Loucy (cell line): Measurements from ENCODE around the gene JAG2.

Experiments used
- EZH2phosphoT487 ChIP-seq: fragments of 200-600 bp; IDR thresholded peaks from 2 replicates; pipeline ENCODE4 v1.6.1; 2018; ENCODE audit warnings: antibody characterized with exemption, mild to moderate bottlenecking, moderate library complexity, borderline replicate concordance
- TF ChIP-seq, protein P1 (sequence below): fragments of 200-600 bp; sonication (generic); conservative IDR thresholded peaks from 2 replicates; pipeline ENCODE4 v1.5.1; 2014; ENCODE audit warnings: mild to moderate bottlenecking, antibody characterized with exemption, low read length

DNA sequence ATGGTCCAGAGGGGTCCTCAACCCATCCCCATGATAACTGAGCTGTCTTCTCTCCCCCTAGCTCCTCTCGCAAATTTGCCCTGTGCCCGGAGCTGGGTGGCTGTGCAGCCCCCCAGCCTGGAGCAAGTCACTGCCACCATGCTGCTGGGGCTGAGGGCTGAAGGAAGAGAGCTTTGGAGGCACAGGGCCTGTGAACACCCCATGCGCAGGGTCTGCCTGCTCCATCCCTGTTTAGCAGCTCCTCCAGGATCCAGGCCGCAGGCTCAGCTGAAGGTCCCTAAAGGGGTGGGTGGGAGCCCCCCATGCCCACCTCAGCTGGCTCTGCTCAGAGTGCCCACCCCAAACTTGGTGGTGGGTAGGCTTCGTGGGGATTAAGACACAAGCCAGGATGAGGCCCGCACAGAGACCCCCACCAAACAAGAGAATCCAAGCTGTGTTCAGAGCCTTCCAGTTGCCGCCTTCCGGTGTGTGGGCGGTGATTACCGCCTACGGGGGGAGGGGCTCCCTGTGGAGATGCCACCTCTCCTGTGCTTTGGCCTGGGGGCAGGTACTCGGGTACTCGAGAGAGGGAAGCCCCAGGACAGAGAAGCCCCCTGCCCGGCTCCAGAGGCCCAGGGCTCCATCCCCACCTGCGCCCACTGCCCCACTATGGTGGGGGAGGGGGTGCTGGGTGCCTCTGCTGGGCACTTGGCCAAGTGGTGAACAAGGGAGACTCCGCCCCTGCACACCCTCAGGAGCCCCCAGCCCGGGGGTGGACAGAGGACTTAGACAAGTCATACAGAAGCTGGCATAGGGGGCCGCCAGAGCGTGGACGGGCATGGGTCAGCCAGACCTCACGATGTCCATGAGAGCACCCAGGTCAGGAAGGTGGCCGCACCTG lies 1.4 kb upstream of the JAG2 start:
- TF ChIP-seq, protein P1, sequence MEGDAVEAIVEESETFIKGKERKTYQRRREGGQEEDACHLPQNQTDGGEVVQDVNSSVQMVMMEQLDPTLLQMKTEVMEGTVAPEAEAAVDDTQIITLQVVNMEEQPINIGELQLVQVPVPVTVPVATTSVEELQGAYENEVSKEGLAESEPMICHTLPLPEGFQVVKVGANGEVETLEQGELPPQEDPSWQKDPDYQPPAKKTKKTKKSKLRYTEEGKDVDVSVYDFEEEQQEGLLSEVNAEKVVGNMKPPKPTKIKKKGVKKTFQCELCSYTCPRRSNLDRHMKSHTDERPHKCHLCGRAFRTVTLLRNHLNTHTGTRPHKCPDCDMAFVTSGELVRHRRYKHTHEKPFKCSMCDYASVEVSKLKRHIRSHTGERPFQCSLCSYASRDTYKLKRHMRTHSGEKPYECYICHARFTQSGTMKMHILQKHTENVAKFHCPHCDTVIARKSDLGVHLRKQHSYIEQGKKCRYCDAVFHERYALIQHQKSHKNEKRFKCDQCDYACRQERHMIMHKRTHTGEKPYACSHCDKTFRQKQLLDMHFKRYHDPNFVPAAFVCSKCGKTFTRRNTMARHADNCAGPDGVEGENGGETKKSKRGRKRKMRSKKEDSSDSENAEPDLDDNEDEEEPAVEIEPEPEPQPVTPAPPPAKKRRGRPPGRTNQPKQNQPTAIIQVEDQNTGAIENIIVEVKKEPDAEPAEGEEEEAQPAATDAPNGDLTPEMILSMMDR = no peak
- TF ChIP-seq EZH2phosphoT487 = no peak
